ENCODE measurements around the gene SLC43A2. TPM values are rescaled to one million over a fixed set of nuclear protein-coding genes. Genes with fewer than 3 reads are reported as not detected.
A peak's percentile ranks its signal among the peaks of the same experiment; 100 is the strongest.

Gene SLC43A2
- total and polyA plus RNA-seq, 10 donors = 12.6 to 84.6 (median 61.2) TPM

DNA sequence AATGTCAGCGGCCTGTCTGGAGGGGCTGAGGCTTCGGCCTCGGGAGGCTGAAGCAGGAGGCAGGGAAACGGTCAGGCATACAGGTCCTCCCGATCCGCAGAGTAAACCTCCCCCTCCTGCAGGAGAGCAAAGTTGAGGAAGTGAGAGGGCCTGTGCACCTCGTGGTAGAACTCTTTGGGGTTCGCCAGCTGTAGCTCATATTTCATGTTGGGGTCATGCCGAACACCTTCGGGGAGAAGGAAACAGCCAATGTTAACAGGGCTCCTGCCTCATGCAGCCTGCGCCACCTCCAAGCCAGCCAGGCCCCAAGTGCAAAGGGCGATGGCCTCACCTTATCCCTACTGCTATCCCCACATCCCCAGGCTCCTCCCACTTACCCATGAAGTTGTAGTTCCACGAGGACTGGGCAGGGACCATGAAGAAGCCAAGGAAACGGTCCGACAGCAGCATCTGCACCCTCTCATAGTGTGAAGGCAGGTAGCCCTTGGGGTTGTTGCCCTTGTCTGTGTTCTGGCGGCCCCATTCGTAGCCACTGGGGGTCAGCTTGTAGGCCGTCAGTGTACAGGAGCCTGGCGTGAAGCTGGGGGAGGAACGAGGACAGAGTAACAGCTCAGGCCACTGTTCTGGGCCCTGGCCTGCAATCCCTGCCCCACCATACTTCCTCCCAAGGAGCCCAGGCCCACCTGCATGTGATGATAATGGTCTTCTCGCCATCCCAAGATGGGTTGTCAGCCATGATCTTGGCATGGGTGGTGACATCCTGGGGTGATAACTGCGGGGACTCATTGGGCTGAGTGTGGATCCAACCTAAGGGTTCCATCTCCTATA lies 22.3 kb upstream of the SLC43A2 start:
- Histone ChIP-seq H3K4me3 (no peak overlapping the region), H3K36me3 (peaks cover 13 to 75% (median 59%) of the 10 kb centered on the region in 6 donors), H3K4me1 (peaks cover 35 to 66% (median 51%) of the 10 kb centered on the region in 6 donors), H3K9me3 (no peaks in the 10 kb centered on the region), H3K27ac (peak overlapping the region; percentile 94 to 99 (median 96)), H3K27me3 (replicated peaks in 1 of 7) (no peaks in the 10 kb centered on the region)
- TF ChIP-seq, protein P1, sequence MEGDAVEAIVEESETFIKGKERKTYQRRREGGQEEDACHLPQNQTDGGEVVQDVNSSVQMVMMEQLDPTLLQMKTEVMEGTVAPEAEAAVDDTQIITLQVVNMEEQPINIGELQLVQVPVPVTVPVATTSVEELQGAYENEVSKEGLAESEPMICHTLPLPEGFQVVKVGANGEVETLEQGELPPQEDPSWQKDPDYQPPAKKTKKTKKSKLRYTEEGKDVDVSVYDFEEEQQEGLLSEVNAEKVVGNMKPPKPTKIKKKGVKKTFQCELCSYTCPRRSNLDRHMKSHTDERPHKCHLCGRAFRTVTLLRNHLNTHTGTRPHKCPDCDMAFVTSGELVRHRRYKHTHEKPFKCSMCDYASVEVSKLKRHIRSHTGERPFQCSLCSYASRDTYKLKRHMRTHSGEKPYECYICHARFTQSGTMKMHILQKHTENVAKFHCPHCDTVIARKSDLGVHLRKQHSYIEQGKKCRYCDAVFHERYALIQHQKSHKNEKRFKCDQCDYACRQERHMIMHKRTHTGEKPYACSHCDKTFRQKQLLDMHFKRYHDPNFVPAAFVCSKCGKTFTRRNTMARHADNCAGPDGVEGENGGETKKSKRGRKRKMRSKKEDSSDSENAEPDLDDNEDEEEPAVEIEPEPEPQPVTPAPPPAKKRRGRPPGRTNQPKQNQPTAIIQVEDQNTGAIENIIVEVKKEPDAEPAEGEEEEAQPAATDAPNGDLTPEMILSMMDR (IDR thresholded peaks at IDR 0.05 in 8 of 11, conservative IDR thresholded peaks at IDR 0.05 in 3 of 11) = no peak
- TF ChIP-seq POLR2AphosphoS5 (IDR thresholded peaks at IDR 0.05) (peak in 2 of 3 donors; percentile 19 to 44), POLR2A (IDR thresholded peaks at IDR 0.05) (no peak)
- WGBS, 5 donors = 70 to 80% (median 72%) methylated on average over 22 of the region's 22 CpGs
- peak; percentile 73 for DNase-seq
- intact Hi-C loops (cut with DNase I; ENCODE audit: low total_unique reads) = no loop called here

DNA sequence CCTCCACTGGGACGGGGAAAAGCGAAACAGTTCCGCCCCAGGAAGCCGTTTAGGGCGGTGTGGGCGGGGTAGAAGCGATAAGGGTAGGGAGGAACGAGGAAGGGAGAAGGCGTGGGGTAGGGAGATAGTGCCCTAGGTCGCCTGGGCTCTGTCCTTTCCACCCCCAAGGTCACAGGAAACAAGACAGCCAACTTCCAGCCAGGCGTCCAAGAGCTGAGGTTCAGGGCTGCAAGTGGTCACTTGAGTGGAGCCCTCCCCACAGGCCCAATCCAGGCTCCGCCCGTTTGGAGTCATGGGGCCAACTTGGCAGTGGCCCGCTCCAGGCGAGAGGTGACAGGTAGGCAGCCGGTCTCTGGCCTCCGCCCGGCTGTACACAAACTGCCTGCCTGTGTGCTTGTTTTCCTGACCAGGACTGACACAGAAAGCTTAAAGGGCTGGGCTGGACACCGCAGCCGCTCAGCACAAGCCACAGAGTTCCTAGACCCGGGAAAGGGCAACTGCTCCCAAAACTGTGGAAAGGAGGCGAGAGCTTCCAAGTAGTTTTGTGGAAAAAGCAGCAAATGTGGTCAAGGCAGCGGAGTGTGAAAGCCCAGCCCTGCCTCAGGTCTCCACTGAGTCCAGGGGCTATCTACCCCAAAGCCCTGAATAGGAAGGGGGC lies 21.3 kb upstream of the SLC43A2 start, which contains the start of gene RILP:
Gene RILP, minus strand, starts transcription at position 23 of the 658 bp plus-strand sequence. CDS start 62 bp downstream, outside the sequence.
- peak within 1 kb of the TSS; percentile 65 to 94 (median 78) for H3K4me3 ChIP-seq
- no peaks in the 10 kb centered on the region for H3K9me3 ChIP-seq
- TF ChIP-seq, protein P1 (IDR thresholded peaks at IDR 0.05 in 8 of 11, conservative IDR thresholded peaks at IDR 0.05 in 3 of 11) = no peak
- TF ChIP-seq POLR2A (IDR thresholded peaks at IDR 0.05) (peak in 1 of 3 donors; percentile 8), POLR2AphosphoS5 (IDR thresholded peaks at IDR 0.05) (peak; percentile 73 to 86 (median 81))
- H3K27ac ChIP-seq = peak within 1 kb of the TSS; percentile 94 to 99 (median 96)
- H3K27me3 ChIP-seq (replicated peaks in 1 of 7) = no peaks in the 10 kb centered on the region
- peaks cover 44 to 75% (median 60%) of the 10 kb centered on the region in 6 donors for H3K4me1 ChIP-seq
- intact Hi-C loops (cut with DNase I; ENCODE audit: low total_unique reads) = no loop called here
- peak; percentile 93 for DNase-seq
- peaks cover 10 to 65% (median 49%) of the 10 kb centered on the region in 6 donors for H3K36me3 ChIP-seq
- WGBS, 5 donors = 18 to 39% (median 30%) methylated on average over 11 to 23 of the region's 23 CpGs

DNA sequence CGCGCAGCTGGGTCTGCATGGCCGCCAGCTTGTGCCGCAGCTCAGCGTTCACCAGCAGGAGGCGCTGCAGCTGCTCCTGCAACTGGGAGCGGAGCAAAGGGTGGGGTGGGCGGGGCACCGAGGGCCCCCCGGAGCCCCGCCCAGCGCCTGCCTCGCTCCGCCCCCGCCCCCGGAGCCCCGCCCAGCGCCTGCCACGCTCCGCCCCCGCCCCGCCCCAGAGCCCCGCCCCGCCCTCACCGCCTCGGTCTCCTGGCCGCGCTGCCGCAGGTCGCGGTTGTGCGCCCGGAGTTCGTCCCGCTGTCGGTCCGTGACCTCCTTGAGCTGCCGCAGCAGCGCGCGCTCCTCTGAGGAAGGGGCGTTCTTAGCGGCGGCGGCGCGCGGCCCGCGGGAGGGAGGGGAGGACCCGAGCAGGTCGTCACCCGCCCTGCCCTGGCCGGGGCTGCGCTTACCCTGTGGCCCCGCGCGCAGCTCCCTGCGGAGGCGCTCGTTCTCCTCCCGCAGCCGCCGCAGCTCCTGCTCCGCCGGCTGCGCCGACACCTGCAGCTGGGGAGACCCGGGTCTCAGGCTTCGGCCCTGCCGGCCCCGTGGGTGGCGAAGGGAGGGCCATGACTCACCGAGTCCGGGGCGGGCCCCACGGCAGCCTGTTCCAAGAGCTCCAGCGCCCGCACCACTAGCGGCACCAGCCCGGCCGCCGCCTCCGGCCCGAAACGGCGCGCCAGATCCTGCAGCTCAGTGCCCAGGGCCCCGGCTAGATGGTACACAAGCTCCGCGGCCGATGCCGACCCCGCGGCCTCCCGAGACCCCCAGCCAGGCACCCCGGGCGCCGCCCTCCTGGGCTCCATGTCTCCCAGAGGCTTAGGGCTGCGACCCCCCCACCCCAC lies 20.6 kb upstream of the SLC43A2 start:
- peak overlapping the region; percentile 94 to 99 (median 96) for H3K27ac ChIP-seq
- peaks cover 10 to 57% (median 41%) of the 10 kb centered on the region in 6 donors for H3K36me3 ChIP-seq
- TF ChIP-seq, protein P1 (IDR thresholded peaks at IDR 0.05 in 8 of 11, conservative IDR thresholded peaks at IDR 0.05 in 3 of 11) = peak in 8 of 11 experiments; percentile 91 to 99 (median 98)
- TF ChIP-seq POLR2A (IDR thresholded peaks at IDR 0.05) (peak in 1 of 3 donors; percentile 61), POLR2AphosphoS5 (IDR thresholded peaks at IDR 0.05) (peak; percentile 85 to 93 (median 86))
- DNase-seq = peak; percentile 100
- peaks cover 51 to 83% (median 68%) of the 10 kb centered on the region in 6 donors for H3K4me1 ChIP-seq
- WGBS, 5 donors = 0 to 1% (median 0%) methylated on average over 20 to 100 of the region's 100 CpGs
- H3K27me3 ChIP-seq (replicated peaks in 1 of 7) = no peaks in the 10 kb centered on the region
- H3K4me3 ChIP-seq = peak overlapping the region; percentile 65 to 94 (median 78)
- intact Hi-C loops (cut with DNase I; ENCODE audit: low total_unique reads) = no loop called here
- no peaks in the 10 kb centered on the region for H3K9me3 ChIP-seq

All from spleen (tissue), 11 donors.